K562 (cell line): ENCODE results near the gene GFOD1. TPM values are rescaled to one million over a fixed set of nuclear protein-coding genes. Genes with fewer than 3 reads are reported as not detected.
A peak's percentile ranks its signal among the peaks of the same experiment; 100 is the strongest.

Source experiments
- ATAC-seq: fragments of 200-7000 bp; cut with Tn5 transposase; 3 replicates; pipeline ENCODE4 v1.9.1; 2020; ENCODE audit warnings: moderate library complexity
- BruUV-seq: library from RNA; stranded (reverse); fragments of 400-500 nt; replicated peaks from 2 replicates; lab custom pipeline; 2021; lab: Mats Ljungman, UMichigan
- CTCF ChIA-PET: fragments of 300-600 bp; formaldehyde crosslinking; extraction: SDS; loops from one replicate; lab custom pipeline; 2021; ENCODE audit warnings: low intra/inter-chr PET ratio; lab: Yijun Ruan, JAX
- POLR2A ChIA-PET: fragments of 300-600, 350-650 bp; sonication (Branson Sonifier 250); formaldehyde crosslinking; extraction: SDS; loops from one replicate; lab custom pipeline; 2021; ENCODE audit warnings: antibody characterized with exemption, inconsistent platforms; lab: Yijun Ruan, JAX
- DNase-seq, 4 experiments: peaks; one replicate each; pipeline versions ENCODE4 v3.0.0 to v3.0.0-alpha.2; 2011 to 2018; ENCODE audit warnings: low spot score in 3 of 4, mixed read lengths in 3 of 4; ENCODE audit errors: extremely low read depth in 1 of 4
- FAIRE-seq: peaks from 2 replicates; lab custom pipeline; 2011; peaks lifted over from hg19 to GRCh38; lab: Jason Lieb, UNC
- H2AFZ ChIP-seq: 2 replicates; pipeline ENCODE4 v1.6.0; 2011; ENCODE audit warnings: low read depth, low read length, control low read depth, inconsistent platforms
- H3K27ac ChIP-seq: fragments of 200-600 bp; 3 replicates; pipeline ENCODE4 v1.8.0; 2011; ENCODE audit warnings: low read depth, mild to moderate bottlenecking, control low read depth, inconsistent platforms, low read length, moderate library complexity, mixed read lengths; ENCODE audit errors: extremely low read depth
- H3K27me3 ChIP-seq, 2 experiments: fragments of 300-600 bp in 1 of 2; 2 replicates in 1 of 2; 3 replicates in 1 of 2; pipeline versions ENCODE4 v1.6.0 to v1.8.0; 2011; ENCODE audit warnings: inconsistent platforms in 2 of 2, low read length in 2 of 2, mild to moderate bottlenecking in 1 of 2, mixed read lengths in 1 of 2, moderate library complexity in 1 of 2; ENCODE audit not compliant: control insufficient read depth in 2 of 2, insufficient read depth in 2 of 2
- H3K36me3 ChIP-seq: fragments of 300-600 bp; 3 replicates; pipeline ENCODE4 v1.8.0; 2011; ENCODE audit warnings: mild to moderate bottlenecking, low read length, inconsistent platforms; ENCODE audit not compliant: control insufficient read depth, insufficient read depth
- H3K4me1 ChIP-seq, 2 experiments: fragments of 200-600 bp in 1 of 2; replicated peaks in 1 of 2; 2 replicates in 1 of 2; 3 replicates in 1 of 2; pipeline versions ENCODE4 v1.5.1 to v1.8.0; 2011; ENCODE audit warnings: inconsistent platforms in 2 of 2, low read length in 2 of 2, mild to moderate bottlenecking in 1 of 2, mixed read lengths in 1 of 2, moderate library complexity in 1 of 2; ENCODE audit not compliant: control insufficient read depth in 2 of 2, insufficient read depth in 2 of 2
- H3K4me2 ChIP-seq: 2 replicates; pipeline ENCODE4 v1.6.1; 2011; ENCODE audit warnings: low read length, control low read depth, inconsistent platforms, mixed read lengths; ENCODE audit not compliant: insufficient read depth
- H3K4me3 ChIP-seq: fragments of 200-600 bp; sonication (generic), shearing (Covaris generic); 2 replicates; pipeline ENCODE4 v1.5.1; 2016; ENCODE audit warnings: control low read depth, inconsistent platforms
- H3K79me2 ChIP-seq: fragments of 200-600 bp; 3 replicates; pipeline ENCODE4 v1.8.0; 2011; ENCODE audit warnings: low read length, inconsistent platforms; ENCODE audit not compliant: control insufficient read depth, insufficient read depth
- H3K9ac ChIP-seq, 2 experiments: 2 replicates each; pipeline versions ENCODE4 v1.6.0 to v1.6.1; 2011; ENCODE audit warnings: low read depth in 2 of 2, low read length in 2 of 2, control low read depth in 1 of 2, inconsistent platforms in 1 of 2, mild to moderate bottlenecking in 1 of 2, mixed read lengths in 1 of 2; ENCODE audit not compliant: insufficient read depth in 1 of 2
- H3K9me1 ChIP-seq: one replicate; pipeline ENCODE4 v1.6.0; 2011; ENCODE audit warnings: inconsistent platforms, mild to moderate bottlenecking, low read length, moderate library complexity; ENCODE audit not compliant: control insufficient read depth, insufficient read depth
- H3K9me3 ChIP-seq: replicated peaks from 2 replicates; pipeline ENCODE4 v1.5.1; 2011; ENCODE audit warnings: low read depth, low read length, inconsistent platforms; ENCODE audit not compliant: control insufficient read depth, insufficient read depth
- H4K20me1 ChIP-seq: replicated peaks from 2 replicates; pipeline ENCODE4 v1.6.1; 2011; ENCODE audit warnings: low read length, inconsistent platforms, mixed read lengths; ENCODE audit not compliant: control insufficient read depth, insufficient read depth
- NFIX ChIP-seq: fragments of 250-450 bp; sonication (Bioruptor Pico); IDR thresholded peaks from 2 replicates; pipeline ENCODE4 v1.4.0; 2020; ENCODE audit warnings: low read depth, mild to moderate bottlenecking, moderate library complexity
- TAF9B ChIP-seq: fragments of 450-650 bp; IDR thresholded peaks from 2 replicates; pipeline ENCODE4 v1.6.1; 2018; ENCODE audit warnings: mild to moderate bottlenecking; ENCODE audit not compliant: partially characterized antibody
- ZBTB11 ChIP-seq, 3 experiments: fragments of 200-800 bp in 1 of 3; fragments of 250-450 bp in 1 of 3; fragments of 450-650 bp in 1 of 3; sonication (Bioruptor Pico) in 1 of 3; sonication (Bioruptor generic) in 1 of 3; formaldehyde crosslinking in 1 of 3; IDR thresholded peaks; 2 replicates each; pipeline versions ENCODE4 v1.6.1 to v1.8.0; 2016 to 2022; ENCODE audit warnings: mild to moderate bottlenecking in 2 of 3, missing genetic modification characterization in 2 of 3, missing compliant biosample characterization in 1 of 3, moderate library complexity in 1 of 3
- ZNF764 ChIP-seq: fragments of 250-450 bp; sonication (Bioruptor Pico); IDR thresholded peaks from 2 replicates; pipeline ENCODE4 v1.4.0; 2020; ENCODE audit warnings: low read depth, mild to moderate bottlenecking, moderate library complexity
- WGBS: fragments of 100-300 bp; shearing (Covaris generic); methylation state at CpG from one replicate; pipeline ENCODE4 v1.1.6; 2016; ENCODE audit warnings: low coverage, mixed read lengths; ENCODE audit not compliant: insufficient coverage; ENCODE audit errors: missing lambda C conversion rate; 5-methylcytosine and 5-hydroxymethylcytosine counted together
- in situ Hi-C: fragments of 300-500 bp; cut with MboI; formaldehyde crosslinking; loops from 4 replicates; pipeline ENCODE4 v1.15.0; 2018; ENCODE audit warnings: inconsistent platforms, mixed read lengths
- intact Hi-C: fragments of 100-400 bp; cut with micrococcal nuclease; formaldehyde crosslinking; loops from 2 replicates; pipeline ENCODE4 v1.14.2; 2022
- polyA plus RNA-seq, 8 experiments: library from polyadenylated mRNA; depleted of rRNA in 4 of 8; stranded (reverse) in 5 of 8; unstranded in 3 of 8; fragments of >200 nt; fragmentation: Nextera tagmentation in 2 of 8; fragmentation: Illumina TruSeq in 1 of 8; extraction: Ambion mirVana in 2 of 8; extraction: Trizol in 1 of 8; gene quantifications; 2 replicates each; pipeline versions ENCODE4 v1.2.1 to v1.2.3, GENCODE V29; 2011 to 2014; ENCODE audit warnings: inconsistent platforms in 1 of 8, missing spikeins in 1 of 8
- total RNA-seq, 7 experiments: library from RNA; depleted of rRNA in 6 of 7; stranded (reverse); fragments of >200 nt in 6 of 7; fragmentation: Illumina TruSeq in 2 of 7; extraction: Trizol in 2 of 7; gene quantifications; 2 replicates each; pipeline versions ENCODE4 v1.2.1 to v1.2.3, GENCODE V29; 2011 to 2021; ENCODE audit warnings: low replicate concordance in 1 of 7
- TF ChIP-seq, protein P1 (sequence below), 2 experiments: fragments of 450-650 bp; IDR thresholded peaks; 2 replicates each; pipeline ENCODE4 v1.6.1; 2016; ENCODE audit warnings: mild to moderate bottlenecking in 2 of 2, borderline replicate concordance in 1 of 2, low read depth in 1 of 2, moderate library complexity in 1 of 2
- TF ChIP-seq, protein P2 (sequence below): sonication (generic); IDR thresholded peaks from 2 replicates; pipeline ENCODE4 v1.6.1; 2016

The GFOD1 gene
- total and polyA plus RNA-seq, 9 of the 15 experiments (the other 6 are each of a cell fraction or from before 2014, with no cell fraction given): 3.8 to 12.0 (median 8.2) TPM

DNA sequence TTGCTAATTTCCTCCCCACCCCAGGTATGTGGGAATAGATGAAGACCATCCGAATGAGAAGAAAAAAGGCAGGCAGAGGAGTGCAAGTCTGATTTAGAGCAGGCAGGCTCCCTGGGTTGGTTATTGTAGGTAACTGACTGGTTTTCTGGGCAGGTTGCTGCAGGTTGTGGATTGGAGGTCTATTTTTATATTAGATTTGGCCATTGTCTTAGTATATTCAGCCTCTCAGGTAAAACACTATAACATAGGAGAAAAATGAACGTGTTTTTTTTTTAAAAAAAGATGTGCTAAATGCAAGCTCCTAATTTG lies 158.6 kb downstream of the GFOD1 start:
- Histone ChIP-seq H3K36me3 (peaks cover 17% of the 10 kb centered on the region), H3K9me1 (no peaks in the 10 kb centered on the region), H3K9ac (peak overlapping the region; percentile 89 to 93), H3K4me3 (peak overlapping the region; percentile 87), H3K9me3 (no peaks in the 10 kb centered on the region), H3K27me3 (no peaks in the 10 kb centered on the region; a peak in 1 of 5 replicates), H3K4me1 (peaks cover 11 to 22% of the 10 kb centered on the region in 2 experiments), H3K4me2 (peak overlapping the region; percentile 95), H3K79me2 (peaks cover 30% of the 10 kb centered on the region), H2AFZ (peak overlapping the region; percentile 96), H4K20me1 (no peaks in the 10 kb centered on the region), H3K27ac (peak overlapping the region; percentile 89)
- POLR2A ChIA-PET: interaction anchor here (0.7 to 1.5 kb wide), 7 partner anchors 19 to 159 kb away, joined by 3 to 4 read pairs (median 3); partner anchors contain the start of gene GFOD1
- 5% methylated on average over 2 of the region's 2 CpGs for WGBS
- BruUV-seq: TSS peak; percentile 98
- no peak for FAIRE-seq
- CTCF ChIA-PET: interaction anchor here (0.6 to 2.0 kb wide), 2 partner anchors 118 to 134 kb away, joined by 5 to 12 read pairs; no protein-coding TSS in a partner anchor
- DNase-seq: no peak
- in situ Hi-C loops (no loop called here), intact Hi-C loops (loop anchor here (1.0 kb wide), 2 partner anchors 55 to 100 kb away; no protein-coding TSS in a partner anchor)
- no peak for ATAC-seq
- TF ChIP-seq ZNF764 (CRISPR knock-in tag) (no peak), NFIX (CRISPR knock-in tag) (no peak), ZBTB11 (CRISPR knock-in tag; IDR thresholded peaks at IDR 0.05) (peak in 1 of 3 experiments; percentile 13; a peak in 1 of 6 replicates), TAF9B (peak; percentile 8)
- TF ChIP-seq, protein P1, sequence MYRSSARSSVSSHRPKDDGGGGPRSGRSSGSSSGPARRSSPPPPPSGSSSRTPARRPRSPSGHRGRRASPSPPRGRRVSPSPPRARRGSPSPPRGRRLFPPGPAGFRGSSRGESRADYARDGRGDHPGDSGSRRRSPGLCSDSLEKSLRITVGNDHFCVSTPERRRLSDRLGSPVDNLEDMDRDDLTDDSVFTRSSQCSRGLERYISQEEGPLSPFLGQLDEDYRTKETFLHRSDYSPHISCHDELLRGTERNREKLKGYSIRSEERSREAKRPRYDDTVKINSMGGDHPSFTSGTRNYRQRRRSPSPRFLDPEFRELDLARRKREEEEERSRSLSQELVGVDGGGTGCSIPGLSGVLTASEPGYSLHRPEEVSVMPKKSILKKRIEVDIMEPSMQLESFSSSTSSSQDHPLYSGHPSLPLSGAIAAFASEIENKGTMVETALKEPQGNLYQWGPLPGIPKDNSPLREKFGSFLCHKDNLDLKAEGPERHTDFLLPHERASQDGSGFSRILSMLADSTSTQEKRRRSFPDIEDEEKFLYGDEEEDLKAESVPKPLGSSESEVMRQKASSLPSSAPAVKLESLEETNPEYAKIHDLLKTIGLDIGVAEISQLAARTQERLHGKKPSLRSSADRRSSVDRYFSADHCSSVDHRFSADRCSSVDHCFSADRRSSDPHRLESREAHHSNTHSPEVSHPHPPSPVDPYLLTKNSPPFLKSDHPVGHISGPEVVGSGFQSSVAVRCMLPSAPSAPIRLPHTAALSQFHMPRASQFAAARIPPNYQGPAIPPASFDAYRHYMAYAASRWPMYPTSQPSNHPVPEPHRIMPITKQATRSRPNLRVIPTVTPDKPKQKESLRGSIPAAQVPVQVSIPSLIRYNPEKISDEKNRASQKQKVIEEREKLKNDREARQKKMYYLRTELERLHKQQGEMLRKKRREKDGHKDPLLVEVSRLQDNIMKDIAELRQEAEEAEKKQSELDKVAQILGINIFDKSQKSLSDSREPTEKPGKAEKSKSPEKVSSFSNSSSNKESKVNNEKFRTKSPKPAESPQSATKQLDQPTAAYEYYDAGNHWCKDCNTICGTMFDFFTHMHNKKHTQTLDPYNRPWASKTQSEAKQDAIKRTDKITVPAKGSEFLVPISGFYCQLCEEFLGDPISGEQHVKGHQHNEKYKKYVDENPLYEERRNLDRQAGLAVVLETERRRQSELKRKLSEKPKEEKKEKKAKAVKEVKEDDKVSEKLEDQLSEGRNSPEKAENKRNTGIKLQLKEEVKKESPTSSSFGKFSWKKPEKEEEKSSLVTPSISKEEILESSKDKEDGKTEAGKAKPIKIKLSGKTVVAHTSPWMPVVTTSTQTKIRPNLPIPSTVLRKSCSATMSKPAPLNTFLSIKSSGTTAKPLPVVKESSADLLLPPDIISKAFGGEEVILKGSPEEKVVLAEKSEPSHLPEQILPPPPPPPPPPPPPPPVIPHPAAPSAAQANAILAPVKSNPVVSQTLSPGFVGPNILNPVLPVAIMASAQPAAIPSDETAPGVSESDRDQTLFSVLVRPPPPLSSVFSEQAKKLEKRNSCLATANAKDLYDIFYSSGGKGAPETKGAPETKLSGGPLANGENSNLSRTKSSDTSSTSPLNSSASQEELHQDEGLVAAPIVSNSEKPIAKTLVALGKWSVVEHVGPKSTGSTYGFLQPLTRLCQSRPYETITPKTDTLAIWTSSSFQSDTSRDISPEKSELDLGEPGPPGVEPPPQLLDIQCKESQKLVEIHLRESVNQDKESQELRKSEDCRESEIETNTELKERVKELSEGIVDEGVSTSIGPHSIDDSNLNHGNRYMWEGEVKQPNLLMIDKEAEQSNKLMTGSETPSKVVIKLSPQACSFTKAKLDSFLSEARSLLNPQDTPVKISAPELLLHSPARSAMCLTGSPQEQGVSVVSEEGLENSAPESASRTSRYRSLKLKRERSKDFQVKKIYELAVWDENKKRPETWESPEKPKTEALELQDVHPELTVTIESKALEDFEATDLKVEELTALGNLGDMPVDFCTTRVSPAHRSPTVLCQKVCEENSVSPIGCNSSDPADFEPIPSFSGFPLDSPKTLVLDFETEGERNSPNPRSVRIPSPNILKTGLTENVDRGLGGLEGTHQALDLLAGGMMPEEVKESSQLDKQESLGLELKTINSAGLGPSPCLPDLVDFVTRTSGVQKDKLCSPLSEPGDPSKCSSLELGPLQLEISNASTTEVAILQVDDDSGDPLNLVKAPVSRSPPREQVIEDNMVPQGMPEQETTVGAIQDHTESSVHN (IDR thresholded peaks at IDR 0.05; ENCODE audit: borderline replicate concordance in 1 of 2, low read depth in 1 of 2): 0 out of 4 replicates have a peak, but pooled peaks of 1 of the 2 experiments have one; percentile 4
- TF ChIP-seq, protein P2, sequence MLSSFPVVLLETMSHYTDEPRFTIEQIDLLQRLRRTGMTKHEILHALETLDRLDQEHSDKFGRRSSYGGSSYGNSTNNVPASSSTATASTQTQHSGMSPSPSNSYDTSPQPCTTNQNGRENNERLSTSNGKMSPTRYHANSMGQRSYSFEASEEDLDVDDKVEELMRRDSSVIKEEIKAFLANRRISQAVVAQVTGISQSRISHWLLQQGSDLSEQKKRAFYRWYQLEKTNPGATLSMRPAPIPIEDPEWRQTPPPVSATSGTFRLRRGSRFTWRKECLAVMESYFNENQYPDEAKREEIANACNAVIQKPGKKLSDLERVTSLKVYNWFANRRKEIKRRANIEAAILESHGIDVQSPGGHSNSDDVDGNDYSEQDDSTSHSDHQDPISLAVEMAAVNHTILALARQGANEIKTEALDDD: 0 out of 2 replicates have a peak, but pooled peaks have one; percentile 50
